ENCODE measurements around the gene TAS2R14.

The TAS2R14 gene

DNA sequence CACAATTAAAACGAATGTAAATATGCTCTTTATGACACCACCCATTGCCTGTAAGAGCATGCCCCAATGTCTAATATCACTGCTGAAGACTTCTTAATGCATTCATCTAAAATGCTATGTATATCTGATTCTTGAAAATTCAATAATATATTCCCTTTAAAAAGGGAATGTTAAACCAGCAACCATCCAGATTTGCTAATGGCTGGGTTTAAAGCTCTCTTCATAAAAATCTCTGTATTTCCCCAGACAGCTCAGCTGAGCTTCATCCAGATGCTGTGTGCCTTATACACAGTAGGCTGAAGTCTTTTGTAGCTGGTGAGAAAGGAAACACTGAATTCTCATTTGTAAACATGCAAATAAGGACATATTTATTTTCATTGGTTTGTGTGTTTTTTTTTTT is at the start of gene TAS2R14:
Gene TAS2R14, minus strand, starts transcription at position 101 of the 400 bp plus-strand sequence. Its CDS starts 56 bp downstream, at position 45.
- DNase-seq: no peak

DNA sequence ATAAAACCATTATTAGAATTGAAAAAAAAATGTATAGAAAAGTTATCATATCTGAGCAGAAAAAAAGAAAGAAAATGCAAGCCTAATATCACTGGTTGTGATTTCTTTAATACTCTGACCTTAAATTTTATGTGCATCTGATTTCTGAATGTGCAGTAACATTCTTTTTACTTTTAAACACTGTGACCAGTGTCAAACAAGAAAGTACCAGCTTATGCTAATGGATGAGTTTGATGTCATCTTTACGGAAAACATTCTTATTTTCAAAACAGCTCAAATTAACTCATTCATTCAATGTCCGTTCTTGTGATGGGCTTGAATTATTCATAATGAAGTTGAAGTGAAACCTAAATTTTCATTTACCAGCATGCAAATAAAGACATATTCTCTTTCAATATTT is 47.7 kb upstream of the TAS2R14 start, which contains the start of gene TAS2R50:
Gene TAS2R50, minus strand, starts transcription at position 101 of the 400 bp plus-strand sequence. Its CDS starts 52 bp downstream, at position 49.
- no peak for DNase-seq

DNA sequence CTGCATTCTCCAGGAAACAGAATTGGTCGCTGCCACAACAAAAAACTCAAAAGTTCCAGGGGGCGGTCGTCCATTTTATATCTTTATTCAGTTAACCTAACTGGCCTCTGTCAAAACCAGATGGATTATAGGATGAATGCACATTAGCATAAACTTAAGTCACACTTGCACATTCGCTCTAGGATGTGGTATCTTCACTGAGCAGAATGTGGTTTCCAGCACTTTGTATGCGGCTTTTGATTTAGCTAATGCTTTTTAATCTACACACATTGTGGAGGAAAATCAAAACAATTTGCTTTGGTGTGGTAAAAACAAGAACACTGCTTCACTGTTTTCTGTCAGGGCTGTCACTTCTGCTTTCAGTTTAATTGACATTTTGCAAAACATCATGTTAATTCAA is 43.2 kb upstream of the TAS2R14 start:
- no peak for DNase-seq

DNA sequence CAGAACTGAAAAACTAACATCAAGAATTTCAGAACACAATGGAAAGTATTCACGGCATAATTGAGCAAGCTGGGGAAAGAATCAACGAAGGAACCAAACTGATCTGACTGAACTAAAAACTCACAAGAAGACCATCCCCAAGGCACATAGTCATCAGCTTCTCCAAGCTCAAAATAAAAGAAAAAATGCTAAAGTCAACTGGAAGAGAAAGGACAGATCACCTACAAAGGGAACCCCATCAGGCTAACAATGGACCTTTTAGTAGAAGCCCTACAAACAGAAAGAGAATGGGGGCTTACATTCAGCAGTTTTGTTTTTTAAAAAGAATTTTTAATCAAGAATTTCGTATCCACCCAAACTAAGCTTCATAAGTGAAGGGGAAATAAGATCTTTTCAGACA is 35.9 kb upstream of the TAS2R14 start:
- DNase-seq: no peak

DNA sequence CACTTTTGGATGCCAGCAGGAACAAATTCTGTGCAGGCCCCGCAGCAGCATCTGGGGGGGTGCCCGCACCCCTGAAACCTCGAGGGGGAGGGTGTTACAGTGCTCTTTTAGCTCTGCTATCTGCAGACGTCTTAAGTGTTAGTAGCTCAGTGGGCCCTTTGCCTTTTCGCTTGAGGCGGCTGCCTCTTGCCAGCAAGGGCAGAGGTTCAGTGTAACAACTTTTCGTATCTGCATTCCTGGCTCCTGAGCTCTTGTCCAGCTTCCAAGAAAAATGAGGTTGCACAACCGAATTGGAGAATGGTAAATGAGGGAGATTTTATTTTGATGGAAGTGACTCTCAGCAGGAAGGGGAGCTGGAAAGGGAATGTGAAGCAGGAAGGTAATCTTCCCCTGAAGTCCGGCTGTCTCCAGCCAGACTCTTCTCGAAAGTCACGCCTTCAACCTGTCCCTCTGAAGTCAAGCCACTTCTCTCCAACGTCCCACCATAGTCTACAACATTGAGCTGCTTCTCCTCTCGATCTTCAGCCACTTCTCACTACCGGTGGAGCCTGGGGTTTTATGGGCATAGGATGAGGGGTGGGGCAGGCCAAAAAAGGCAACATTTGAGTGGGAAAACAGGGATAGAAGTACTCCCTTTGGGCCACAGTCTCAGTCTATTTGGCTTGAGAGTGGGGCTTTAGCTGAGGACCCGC is 29.8 kb upstream of the TAS2R14 start:
- no peak for DNase-seq

- DNase-seq: no peak
These were observed 28.3 kb upstream of the TAS2R14 start for GRCh38 chr12:10967409-10967808.

DNA sequence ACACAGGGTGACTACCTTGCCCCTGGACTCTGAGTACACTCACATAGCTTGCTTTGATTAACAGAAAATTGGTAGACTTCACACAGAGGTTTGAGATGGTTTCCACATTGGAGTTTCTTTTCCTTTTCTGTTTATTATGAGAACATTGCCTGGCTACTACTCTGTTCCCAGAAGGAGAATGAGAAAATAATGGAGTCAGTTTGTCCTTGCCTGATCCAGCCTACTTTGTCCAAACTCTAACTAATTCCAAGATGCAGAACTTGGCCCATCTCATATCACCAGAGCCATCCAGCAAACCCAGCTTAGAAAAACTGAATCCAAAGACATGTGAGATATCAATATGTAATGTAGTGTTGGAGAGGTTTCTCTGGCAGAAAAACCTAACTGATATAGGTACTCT is 27.3 kb upstream of the TAS2R14 start:
- no peak for DNase-seq

DNA sequence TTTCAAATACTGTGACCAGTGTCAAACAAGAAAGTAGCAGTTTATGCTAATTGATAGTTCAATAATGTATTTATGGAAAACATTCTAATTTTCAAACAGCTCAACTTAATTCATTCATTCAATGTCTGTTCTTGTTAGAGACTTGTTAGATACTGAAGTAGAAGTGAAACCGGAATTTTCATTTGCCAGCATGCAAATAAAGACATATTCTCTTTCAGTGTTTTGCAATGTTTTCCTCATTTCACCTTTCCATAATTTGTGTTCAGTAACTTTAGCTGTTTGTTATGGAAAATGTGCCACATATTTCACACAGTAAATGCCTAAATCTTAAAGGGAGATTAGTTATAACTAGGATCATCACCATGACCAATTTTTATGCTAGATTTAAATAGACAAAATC is 26.4 kb upstream of the TAS2R14 start:
- no peak for DNase-seq

DNA sequence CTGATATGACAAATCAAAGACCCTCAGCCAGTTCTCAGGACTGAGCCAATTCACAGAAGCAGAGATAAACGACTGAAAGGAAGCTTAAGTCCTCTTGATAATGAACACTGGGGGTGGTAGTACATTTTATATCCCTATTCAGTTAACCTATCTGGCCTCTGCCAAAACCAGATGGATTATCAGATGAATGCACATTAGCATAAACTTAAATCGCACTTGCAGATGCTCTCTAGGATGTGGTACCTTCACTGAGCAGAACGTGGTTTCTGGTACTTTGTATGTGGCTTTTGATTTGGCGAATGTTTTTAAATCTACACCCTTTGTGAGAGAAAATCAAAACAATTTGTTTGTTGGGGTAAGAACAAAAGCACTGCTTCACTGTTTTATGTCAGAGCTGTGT is 21.1 kb upstream of the TAS2R14 start:
- DNase-seq: no peak

DNA sequence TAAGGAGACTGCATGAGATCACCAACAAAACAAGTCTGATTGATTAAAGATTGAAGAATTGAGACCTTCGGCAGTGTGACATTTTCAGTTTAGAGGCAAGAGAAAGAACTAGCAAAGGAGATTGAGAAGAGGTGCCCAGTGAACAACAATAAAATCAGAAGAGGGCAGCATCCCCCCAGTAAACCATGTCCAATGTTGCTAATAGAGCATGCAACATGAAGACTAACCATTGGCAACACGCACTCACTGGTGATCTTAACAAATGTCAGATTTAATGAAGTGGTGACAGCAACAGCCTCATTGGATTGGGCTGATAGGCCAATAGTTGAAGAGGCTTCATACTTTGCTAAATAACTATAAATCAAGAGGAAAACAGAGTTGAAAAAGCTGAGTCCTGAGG is 20.7 kb upstream of the TAS2R14 start:
- DNase-seq: peak in 22 of 56 donors; percentile 2 to 44 (median 15)

DNA sequence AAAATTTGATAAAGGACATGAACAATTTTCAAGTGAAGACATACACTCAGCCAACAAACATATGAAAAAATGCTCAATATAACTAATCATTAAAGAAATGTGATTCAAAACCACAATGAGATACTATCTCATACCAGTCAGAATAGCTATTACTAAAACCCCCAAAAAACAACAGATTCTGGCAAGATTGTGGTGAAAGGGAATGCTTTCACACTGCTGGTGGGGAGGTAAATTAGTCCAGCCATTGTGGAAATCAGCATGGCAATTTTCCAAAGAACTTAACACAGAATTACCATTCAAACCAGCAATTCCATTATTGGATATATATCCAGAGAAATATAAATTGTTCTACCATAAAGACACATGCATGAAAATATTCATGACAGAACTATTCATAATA is 18.7 kb upstream of the TAS2R14 start:
- no peak for DNase-seq

- no peak for DNase-seq
These were observed 17.0 kb upstream of the TAS2R14 start for GRCh38 chr12:10956085-10956484.

DNA sequence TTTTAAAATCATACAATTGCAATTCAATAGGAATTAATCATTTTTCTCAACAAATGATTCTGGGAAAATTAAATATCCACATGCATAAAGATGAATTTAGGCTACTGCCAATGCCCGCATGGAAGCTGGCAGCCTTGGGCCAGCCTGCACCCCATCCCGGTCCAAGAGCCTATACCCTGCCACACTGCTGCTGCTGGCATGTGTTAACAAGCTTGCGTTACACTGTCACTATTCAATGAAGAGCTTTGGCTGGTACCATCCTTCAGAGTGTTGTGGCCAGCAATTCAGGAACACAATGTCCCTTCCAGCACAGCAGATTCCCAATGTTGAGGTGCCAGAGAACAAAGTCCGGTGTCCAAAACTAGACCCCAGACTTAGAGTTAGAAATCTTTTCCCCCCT is 13.6 kb upstream of the TAS2R14 start:
- peak in 21 of 56 donors; percentile 1 to 32 (median 6) for DNase-seq

- no peak for DNase-seq
These were observed 4.1 kb upstream of the TAS2R14 start for GRCh38 chr12:10943167-10943566.

DNA sequence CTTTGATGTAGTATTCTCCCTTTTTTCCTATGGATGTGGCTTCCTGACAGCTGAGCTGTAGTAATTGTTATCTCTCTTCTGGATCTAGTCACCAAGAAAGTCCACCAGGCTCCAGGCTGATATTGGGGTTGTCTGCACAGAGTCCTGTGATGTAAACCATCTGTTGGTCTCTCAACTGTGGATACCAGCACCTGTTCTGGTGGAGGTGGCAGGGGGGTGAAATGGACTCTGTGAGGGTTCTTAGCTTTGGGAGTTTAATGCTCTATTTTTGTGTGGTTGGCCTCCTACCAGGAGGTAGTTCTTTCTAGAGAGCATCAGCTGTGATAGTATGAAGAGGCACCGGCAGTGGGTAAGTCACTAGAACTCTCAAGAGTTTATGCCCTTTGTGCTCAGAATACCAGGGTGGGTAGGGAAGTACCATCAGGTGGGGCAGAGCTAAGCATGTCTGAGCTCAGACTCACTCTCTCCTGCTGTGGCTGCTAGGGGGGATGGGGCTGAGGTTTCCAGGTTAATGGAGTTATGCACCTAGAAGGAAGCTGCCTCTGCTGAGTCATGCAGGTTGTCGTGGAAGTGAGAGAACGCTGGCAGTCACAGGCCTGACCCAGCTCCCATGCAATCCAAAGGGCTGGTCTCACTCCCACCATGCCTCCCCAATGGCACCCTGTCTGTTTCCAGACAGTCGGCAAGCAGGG is 3.0 kb upstream of the TAS2R14 start:
- no peak for DNase-seq

GRCh38 chr12:10941369-10941768 is 2.3 kb upstream of the TAS2R14 start:
- DNase-seq: no peak

DNA sequence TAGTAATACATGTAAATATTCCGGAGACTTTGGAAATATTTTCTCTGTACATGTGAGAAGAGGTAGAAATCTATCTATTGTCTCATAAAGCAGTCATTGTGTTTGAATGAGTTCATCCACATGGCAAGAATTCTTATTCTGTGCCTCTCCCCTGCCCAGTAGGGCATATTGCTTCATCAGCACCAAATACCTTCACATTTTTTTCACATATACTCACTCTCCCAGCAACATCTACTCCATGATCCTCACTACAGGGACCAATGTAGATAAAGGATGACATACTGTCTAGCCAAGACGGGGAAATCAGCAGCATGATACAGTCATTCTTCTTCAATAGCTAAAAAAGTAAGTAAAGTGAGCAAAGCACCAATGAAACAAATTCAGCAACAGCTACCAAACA is 1.3 kb upstream of the TAS2R14 start:
- no peak for DNase-seq

GRCh38 chr12:10936506-10936905 is 2.6 kb downstream of the TAS2R14 start:
- DNase-seq: no peak

- no peak for DNase-seq
These were observed 10.2 kb downstream of the TAS2R14 start, which contains the start of gene PRH2 for GRCh38 chr12:10928746-10929286. PRH2 (plus strand) TSS chr12:10929236; CDS start chr12:10929274, 38 bp downstream.

DNA sequence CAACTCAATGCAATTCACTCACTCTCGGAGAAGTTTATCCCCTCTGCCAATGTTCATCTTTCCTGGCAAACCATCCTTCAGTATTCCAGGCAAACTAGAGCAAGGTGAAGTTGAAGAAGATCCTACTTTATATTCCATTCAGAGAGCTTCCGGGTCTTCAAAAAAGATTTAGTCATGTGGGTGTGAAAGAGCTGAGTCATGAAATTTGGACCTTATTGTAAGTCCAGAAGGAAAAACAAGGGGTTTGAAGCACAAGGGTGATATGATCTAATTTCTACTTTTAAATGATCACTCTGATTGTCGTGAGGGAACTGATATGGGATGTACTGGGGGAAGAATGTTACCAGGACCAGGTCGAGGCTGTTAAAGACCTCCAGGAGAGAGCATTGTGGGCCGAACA is 12.8 kb downstream of the TAS2R14 start:
- no peak for DNase-seq

DNA sequence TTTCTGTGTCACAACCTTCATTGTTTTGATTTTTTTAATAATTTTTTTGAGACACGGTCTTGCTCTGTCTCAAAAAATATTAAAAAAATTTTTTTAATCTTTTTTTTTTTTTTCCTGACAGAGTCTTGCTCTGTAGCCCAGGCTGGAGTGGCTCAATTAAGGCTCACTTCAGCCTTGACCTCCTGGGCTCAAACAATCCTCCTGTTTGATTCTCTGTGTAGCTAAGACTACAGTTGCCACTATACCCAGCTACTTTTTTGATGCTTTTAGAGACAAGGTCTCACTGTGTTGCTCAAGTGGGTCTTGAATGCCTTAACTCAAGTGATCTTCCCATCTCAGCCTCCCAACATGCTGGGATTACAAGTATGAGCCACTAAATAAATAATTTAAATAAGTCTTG is 19.3 kb downstream of the TAS2R14 start:
- no peak for DNase-seq

GRCh38 chr12:10910380-10910779 is 28.7 kb downstream of the TAS2R14 start:
- no peak for DNase-seq

- no peak for DNase-seq
These were observed 29.6 kb downstream of the TAS2R14 start, which contains the start of gene TAS2R13 for GRCh38 chr12:10909462-10909861. TAS2R13 (minus strand) TSS chr12:10909562; CDS start chr12:10909298, 264 bp downstream.
